ENCODE measurements around the gene PSRC1.
A peak's percentile ranks its signal among the peaks of the same experiment; 100 is the strongest.

Gene PSRC1

GRCh38 chr1:109248797-109249629 lies 33.9 kb downstream of the PSRC1 start, which contains the start of gene CELSR2:
Gene CELSR2 (plus strand): TSS chr1:109249539. CDS start chr1:109250080, 541 bp downstream.
- peak in 30 of 51 donors; percentile 31 to 80 (median 58) for DNase-seq

GRCh38 chr1:109248444-109248796 lies 34.5 kb downstream of the PSRC1 start:
- no peak for DNase-seq

- DNase-seq, result no peak
Measured at GRCh38 chr1:109247401-109248365, 35.3 kb downstream of the PSRC1 start.

- DNase-seq, result no peak
Measured at GRCh38 chr1:109246141-109246551, 36.8 kb downstream of the PSRC1 start.

- DNase-seq, result no peak
Measured at GRCh38 chr1:109243860-109244552, 38.9 kb downstream of the PSRC1 start.

GRCh38 chr1:109243221-109243620 lies 39.7 kb downstream of the PSRC1 start:
- DNase-seq, result no peak

- DNase-seq, result peak in 8 of 51 donors; percentile 12 to 58 (median 36)
Measured at GRCh38 chr1:109242387-109242786, 40.6 kb downstream of the PSRC1 start.

GRCh38 chr1:109241841-109242345 lies 41.1 kb downstream of the PSRC1 start:
- no peak for DNase-seq

- no peak for DNase-seq
Measured at GRCh38 chr1:109241344-109241743, 41.6 kb downstream of the PSRC1 start.

GRCh38 chr1:109240158-109241152 lies 42.5 kb downstream of the PSRC1 start:
- DNase-seq, result peak in 25 of 51 donors; percentile 30 to 78 (median 46)

GRCh38 chr1:109239409-109240068 lies 43.4 kb downstream of the PSRC1 start:
- no peak for DNase-seq

GRCh38 chr1:109239047-109239408 lies 43.9 kb downstream of the PSRC1 start:
- no peak for DNase-seq

GRCh38 chr1:109238382-109238781 lies 44.6 kb downstream of the PSRC1 start:
- no peak for DNase-seq

GRCh38 chr1:109237512-109237911 lies 45.4 kb downstream of the PSRC1 start:
- no peak for DNase-seq

- DNase-seq, result no peak
Measured at GRCh38 chr1:109235137-109235536, 47.8 kb downstream of the PSRC1 start.

GRCh38 chr1:109231066-109231465 lies 51.9 kb downstream of the PSRC1 start:
- DNase-seq, result peak in 1 of 51 donors; percentile 21
